ENCODE results near the gene PCGF3.
A peak's percentile ranks its signal among the peaks of the same experiment; 100 is the strongest.
"Not testable (repeated sequence)": the region's sequence is repeated elsewhere in the genome, so short reads cannot be mapped to it uniquely, and the experiment has no call there.

The PCGF3 gene

DNA sequence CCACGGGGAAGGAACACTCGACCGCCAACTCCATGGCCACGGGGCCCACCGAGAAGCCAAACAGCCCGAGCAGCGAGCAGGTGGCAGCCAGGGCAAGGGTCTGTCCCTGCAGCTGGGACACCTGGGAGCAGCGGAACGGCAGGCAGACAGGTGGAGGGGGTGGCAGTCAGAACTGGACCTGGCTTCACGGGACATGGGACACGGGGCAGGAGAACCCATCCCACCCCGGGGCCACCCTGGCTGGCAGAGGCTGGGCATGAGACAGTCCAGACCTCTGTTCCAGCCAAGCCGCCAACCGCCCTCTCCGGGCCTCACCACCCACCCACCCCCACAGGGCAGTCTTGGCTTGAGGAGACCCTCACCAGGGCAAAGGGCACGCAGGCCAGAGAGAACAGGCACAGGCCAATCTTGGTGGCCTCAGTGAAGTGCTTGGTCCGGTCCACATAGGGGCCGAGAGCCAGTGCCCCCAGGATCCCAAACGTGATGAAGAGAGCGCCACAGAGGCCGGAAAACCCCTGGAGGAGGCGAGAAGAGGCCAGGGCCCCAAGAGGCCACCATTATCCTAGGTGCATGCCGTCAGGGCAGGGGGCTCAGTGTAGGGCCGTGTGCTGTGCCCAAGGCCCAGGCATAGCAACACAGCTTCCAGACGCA is 22.3 kb upstream of the PCGF3 start:
- DNase-seq, result no peak

DNA sequence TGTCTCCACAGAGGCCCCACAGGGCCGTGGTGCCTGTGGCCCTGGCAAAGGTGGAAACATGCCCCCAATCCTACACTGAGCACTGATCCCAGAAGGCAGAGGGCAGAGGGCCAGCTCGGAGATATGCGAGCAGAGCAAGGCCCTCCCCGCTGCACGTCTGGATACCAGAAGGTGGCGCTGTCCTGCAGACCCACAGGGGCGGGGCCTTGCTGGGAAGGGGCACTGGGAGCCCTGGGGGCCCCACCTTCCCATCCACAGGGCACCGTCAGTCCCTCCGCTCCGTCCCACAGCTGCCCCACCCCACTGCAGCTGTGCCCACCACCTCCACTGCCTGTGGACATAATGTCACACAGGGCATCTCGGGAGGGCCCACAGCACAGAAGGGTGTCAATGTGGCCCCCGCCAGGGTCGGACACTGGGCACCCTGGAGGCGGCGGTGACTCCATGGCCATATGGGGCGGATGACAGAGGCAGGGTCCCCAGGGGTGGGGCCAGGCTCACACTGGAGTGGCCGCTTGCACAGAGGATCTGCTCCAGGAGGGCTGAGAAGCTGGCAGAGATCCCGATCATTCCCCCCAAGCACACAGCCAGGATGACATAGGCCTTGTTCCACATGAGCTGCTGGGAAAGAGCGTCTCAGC is 21.5 kb upstream of the PCGF3 start:
- peak; percentile 73 for DNase-seq

DNA sequence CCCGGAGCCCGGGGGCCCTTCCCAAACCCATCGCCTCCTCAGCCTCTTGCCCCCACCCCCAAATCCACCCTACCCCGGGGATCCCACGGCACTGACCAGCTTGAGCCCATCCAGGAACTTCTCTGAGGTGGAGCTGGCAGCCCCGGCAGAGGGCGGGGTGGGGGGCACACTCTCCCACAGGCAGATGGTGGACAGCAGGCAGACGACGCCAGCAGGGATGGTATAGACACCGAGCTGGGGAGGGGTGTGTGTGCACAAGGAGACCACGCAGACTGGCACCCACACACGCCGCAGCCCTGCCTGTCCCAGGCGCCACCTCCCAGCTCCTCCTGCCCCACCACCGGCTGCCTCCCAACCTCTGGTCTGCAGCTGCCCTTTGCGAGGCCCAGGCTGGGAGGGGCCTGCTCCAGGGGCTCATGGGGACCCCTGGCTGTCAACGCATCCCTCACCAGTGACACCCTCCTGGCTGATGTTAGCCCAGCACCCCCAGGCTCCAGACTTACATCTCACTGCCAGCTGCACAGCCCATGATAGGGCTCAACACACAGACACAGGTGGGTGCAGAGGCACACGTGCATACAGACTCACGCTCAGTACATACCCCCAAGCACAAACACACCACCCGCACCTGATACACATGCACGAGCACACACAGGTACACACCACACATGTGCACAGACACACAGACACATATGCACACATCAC is 20.9 kb upstream of the PCGF3 start:
- DNase-seq, result no peak

DNA sequence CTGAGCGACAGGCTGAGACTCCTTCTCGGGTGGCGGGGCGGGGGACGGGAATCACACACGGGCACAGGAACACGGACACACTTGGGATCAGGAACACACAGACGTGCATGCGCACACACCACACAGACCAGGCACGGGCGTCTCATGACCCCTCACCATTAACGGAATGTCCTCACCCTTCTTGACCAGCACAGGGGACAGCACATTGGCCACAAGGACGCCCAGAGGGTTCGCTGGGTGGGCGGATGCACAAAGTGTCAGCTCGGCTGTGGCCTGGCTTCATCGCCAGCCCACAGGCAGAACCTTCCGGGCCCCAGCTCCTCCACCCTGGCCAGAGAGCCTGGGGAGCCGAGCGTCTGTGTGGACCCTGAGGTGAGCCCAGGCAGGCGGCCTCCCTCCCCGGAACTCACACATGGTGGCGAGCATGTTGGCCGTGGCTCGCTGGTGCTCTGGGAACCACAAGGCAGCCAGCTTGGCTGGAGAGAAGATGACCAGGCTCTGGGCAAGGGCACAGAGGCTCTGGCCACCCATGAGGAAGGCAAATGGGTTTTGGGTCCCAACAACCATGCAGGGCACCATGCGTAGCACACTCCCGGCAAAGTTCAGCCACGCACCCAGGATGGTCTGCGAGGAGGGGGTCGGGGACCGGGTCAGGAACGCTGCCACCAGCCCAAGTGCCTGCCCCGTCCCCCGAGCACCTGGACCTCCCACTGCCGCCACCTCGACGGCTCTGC is 19.8 kb upstream of the PCGF3 start:
- DNase-seq, result no peak

DNA sequence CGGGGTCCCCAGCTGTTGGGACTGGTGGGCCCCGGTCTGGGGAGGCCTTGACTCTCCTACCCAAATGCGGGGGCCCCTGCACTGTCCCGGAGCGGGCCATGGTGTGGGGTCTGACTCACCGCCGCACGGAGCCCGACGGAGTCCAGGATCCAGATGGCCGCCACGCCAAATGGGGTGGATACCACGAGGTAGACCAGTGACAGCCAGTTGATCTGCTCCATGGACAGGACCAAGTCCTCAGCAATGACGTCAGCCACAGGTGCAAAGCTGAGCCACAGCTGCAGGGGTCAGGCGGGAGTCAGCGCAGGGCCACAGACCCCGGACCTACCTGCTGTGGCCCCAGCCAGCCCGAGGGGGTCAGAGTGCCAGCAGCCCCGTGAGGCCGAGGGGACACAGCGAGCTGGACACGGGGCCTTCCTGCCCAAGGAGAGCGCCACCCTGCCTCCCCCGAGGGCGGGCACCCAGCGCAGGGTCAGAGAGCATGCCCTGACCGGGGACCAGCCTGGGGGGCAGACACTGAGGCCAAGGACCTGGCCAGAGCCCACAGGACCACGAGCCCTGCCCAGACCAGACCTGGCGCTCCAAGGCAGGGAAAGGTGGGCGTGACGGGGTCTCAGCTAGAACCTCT is 19.1 kb upstream of the PCGF3 start:
- no peak for DNase-seq

DNA sequence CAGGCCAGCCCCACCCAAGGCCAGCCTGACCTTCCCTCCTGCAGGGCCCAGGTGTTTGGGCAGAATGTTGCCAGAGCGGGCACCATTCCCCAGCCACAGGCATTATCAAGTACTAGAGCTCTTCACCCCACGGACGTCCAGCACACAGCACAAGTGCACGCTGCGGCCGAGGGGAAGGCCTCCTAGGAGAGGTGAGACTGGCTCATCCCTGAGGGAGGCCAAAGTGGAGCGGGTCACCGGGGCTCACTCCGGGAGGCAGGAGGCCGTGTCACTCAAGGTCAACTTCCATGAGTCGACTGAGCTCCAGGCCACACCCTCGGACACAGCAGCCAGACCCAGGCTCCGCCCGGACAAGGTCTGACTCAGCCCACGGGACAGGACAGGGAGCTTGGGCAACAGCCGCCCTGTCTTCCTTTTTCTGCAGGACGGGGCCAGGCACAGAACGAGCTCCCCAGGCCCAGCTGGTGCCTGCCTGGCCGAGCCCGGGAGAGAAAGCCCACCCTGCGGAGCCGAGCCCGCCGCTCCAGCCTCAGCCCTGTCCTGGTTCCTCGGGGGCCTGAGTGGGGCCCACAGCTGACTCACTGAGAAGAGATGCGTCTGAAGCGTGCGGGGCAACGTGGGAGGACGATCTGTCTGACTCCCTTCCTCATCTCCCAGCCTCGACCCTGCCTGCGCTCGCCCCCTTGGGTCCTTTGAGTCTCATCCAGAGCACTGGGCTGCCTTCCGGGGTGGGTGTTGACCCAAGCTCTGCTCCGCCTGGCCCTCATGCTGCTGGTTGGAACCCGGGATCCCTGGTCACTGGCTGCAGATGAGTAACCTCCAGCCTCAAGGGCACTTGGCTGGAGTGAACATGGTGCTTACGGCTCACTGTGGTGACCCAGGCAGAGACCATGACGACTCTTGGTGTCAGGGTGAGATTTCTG is 18.3 kb upstream of the PCGF3 start:
- DNase-seq, result no peak

DNA sequence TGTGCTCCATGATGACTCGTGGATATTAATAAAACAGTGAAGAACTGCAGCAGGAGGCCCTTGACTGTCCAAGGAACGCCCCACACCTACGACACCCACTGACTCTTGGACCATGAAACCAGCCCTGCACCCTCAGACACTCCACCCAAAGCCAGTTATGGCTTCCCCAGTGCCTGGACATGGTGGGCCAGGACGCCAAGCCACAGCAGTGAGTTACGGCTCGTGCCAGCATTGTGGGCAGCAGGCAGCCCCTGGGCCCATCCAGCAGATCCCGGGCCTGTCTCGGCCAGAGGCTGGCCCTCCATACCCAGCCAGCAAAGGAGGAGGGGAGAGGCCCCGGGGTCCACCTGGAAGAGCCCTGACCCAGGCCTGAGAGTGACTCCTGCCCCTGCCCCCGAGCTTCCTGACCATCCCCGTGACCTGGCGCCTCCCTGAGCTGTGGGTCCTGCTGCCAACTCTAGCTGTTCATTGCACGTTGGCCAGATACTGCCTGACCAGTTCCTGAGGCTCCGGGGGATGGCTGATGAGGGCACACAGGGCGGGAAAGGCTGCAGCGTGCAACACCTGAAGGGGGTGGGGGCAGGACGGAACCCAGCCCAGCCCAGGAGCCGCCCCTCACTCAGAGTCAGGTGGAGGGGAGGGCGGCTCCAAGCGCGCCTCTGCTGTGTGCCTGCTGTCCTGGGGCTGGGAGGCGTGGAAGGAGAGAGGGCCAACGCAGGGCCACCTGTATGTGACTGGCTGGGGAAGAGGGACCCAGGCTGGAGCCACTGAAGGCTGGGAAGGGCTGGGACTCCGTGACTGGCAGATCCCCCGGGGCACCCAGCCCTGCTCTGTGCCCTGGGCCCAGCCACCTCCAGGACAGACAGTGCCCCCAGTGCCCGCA is 17.4 kb upstream of the PCGF3 start:
- DNase-seq, result no peak

DNA sequence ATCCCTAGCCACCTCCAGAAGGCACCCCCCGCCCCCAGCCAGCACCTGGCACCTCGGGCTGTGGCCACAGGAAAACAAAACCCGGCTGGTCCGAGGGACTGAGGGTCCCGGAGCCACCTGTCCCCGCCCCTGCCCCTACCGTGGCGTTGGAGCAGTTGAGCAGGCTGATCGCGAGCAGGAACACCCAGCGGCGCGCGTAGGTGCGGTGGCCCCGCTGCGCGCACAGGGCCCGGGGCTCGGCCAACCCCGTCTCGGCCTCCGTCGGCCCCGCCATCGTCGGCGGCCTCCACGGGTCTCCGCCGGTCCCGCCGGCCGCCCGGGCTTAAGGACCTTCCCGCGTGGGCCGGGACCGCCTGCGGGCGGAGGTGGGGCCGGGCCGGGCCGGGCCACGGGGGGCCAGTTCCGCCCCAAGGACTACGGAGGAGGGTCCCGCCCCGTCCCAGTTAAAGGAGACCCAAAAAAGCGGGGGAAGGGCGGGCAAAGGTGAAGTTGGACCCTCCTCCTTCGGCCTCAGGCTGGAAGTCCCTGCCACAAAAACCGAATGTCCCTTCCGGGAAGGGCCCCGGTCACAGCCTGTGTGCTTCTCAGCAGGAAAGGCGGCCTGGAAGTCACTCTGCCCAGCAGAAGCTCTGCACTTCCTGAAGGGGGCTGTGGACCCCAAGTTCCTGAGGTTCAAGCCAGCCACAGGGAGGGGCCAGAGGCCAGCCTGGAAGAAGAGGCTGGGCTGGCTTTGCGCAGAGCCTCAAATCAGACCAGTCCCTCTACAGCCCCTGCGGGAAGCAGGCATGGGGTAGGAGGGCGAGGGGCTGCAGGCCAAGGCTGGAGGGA is 16.6 kb upstream of the PCGF3 start, which contains the start of gene SLC49A3:
SLC49A3 (minus strand) TSS at position 298 of the 828 bp plus-strand sequence; CDS start at position 274, 24 bp downstream.
- no peak for DNase-seq

DNA sequence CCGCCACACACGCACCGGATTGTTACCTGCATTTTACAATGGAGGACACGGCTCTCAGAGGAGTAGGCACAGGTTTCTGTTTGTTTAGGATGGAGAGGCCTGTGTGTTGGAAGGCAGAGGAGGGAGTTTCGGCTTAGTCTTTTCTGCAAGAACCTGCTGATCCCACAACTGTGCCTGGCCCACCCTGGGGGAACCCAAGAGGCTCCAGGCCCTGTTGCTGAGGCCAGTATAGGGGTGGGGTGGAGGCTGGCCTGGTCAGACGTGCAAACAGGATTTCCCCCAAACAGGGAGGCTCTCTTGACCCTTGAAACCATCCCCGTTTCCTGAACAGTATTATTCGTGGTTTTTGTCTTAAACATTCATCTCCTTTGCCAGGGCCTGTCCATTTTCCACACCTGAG is 15.9 kb upstream of the PCGF3 start:
- no peak for DNase-seq

DNA sequence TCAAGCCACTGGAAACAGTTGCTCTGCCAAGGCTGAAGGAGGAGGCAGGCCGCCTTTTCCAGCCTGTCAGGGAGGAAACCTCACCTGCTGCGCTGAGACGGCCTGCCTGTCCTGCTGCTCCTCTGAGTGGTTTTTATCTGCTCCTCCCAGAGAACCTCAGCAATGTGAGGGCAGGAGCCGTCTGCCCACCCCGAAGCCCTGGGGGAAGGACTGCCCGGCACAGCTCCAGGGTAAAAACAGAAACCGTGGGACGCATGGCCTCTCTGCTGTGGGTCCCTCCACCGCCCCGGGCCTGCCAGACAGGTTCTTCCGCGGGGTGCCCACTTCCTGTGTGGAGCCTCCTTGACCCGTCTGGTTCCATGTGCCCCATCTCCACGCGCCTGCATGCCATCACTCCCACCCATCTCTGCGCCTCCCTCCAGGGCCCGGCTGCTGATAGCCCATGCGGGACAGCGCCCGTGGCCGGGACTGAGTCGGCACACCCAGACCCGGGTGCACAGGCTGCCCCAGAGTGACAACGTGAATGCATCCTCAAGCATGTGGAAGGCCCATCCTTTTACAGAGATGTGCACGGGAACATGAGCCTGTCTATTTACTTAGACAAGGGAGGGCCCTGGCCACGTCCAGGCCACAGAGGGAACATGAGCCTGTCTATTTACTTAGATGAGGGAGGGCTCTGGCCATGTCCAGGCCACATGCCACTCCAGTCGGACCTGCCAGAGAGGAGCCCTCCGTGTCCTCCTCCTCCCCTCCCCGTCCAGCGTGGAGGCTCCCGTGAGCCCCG is 12.7 kb upstream of the PCGF3 start:
- DNase-seq, result no peak

DNA sequence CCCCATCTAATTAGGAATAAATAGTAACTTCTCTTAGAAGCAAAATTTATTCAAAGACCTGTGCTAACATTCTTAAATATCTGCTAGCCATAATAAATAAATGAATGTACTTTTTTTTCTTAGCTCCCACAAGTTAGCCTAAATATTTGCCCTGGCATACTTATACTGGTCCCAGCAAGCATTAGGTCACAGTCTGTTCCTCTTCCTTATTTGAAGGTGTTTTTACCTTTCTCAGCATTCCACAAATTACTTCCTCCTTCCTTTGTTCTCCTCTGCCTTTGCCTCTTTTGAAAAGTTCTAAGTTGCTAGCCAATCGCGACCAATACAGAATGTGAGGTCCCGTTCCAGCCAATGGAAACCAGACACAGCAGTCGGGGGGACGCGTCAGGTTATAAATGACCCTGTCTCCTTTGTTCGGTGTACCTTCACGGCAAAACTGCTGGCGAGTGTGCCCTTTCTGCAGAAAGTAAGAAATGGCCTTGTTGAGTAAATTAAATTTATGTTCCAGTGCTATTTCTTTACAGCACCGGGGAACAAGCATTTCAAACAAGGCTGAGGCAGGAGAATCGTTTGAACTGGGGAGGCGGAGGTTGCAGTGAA is 11.2 kb upstream of the PCGF3 start:
- DNase-seq, result not testable (repeated sequence)

DNA sequence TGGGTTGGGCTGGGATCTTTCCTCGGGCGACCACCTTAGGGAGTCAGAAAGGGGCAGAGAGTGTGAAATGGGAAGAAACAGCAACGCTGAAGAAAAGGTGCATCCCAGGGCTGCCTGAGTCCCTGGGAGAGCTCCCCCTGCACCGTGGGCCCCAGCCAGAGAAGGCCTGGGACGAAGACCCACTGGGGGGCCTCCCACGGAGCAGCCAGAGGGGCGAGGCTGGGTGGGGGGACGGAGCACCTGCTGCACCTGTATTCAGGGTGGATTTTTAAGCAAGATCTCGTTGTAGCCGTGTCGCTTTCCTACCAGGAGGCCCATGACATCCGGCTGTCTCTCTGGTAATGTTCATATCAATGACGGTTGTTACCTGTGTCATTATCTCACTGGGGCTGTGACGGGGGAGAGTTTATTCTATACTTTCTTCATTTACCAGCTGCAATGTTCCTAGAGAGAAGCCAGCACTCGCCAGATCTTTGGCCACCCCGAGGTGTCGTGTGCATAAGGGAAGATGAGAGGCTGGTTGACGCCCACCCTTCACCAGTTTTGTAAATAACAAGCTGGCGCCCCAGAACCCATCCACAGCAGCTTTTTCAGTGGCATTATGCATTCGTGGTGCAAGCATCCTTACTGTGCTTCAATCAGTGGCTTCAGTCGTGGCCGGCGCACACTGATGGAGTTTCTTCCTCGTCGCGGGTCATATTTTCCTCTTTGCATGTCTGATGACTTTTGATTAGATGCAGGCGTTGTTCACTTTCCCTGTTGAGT is 5.6 kb upstream of the PCGF3 start:
- DNase-seq, result no peak

DNA sequence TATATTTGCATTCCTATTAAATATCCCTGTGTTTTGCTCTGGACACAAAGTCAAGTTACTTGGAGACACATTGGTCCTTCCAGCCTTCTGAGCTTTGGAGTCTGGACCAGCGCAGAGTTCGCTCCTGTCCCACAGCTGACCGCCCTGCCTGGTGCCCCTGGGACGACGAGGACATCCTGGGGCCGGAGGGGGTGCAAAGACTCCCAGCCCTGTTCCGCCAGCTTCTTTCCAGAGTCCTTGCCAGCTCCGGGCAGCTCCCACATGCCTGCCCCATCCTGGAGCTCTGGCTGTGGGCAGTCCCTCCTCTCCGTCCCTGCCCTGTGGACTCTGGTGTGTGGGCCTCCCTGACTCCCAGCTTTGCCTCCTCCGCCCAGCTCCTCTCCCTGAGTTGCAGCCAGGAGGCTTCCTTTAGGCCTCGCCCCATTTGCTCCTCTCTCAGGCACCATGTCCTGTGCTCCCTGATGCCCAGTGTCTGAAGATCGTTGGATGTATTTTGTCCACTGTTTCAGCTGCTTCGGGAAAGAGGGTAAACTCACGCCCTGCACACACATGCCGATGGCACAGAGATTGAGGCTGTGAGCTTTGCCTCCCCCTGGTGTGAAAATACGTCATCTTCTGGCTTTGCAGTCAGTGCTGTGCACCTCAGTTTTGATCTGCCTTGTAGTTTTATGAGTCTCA is 4.9 kb upstream of the PCGF3 start:
- no peak for DNase-seq

DNA sequence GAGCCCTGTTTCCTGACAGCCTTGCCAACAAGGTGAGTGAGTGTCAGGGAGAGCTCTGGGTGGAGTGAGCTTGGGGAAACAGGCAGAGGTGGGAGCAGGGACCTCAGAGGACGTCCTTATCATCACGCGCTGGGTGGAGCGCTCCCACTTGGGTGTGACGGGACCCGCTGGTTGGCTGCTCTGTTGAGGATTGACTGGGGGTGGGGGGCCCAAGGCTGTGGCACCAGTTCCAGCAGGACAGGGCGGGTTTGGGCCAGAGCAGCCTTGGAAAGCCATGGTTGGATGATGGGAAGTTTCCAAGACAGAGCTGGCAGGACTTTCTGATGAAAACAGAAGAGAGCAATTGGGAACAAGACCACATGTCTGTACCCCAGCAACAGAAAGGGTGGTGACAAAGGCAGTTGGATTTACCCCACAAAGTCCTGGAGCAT is 3.0 kb upstream of the PCGF3 start:
- no peak for DNase-seq

DNA sequence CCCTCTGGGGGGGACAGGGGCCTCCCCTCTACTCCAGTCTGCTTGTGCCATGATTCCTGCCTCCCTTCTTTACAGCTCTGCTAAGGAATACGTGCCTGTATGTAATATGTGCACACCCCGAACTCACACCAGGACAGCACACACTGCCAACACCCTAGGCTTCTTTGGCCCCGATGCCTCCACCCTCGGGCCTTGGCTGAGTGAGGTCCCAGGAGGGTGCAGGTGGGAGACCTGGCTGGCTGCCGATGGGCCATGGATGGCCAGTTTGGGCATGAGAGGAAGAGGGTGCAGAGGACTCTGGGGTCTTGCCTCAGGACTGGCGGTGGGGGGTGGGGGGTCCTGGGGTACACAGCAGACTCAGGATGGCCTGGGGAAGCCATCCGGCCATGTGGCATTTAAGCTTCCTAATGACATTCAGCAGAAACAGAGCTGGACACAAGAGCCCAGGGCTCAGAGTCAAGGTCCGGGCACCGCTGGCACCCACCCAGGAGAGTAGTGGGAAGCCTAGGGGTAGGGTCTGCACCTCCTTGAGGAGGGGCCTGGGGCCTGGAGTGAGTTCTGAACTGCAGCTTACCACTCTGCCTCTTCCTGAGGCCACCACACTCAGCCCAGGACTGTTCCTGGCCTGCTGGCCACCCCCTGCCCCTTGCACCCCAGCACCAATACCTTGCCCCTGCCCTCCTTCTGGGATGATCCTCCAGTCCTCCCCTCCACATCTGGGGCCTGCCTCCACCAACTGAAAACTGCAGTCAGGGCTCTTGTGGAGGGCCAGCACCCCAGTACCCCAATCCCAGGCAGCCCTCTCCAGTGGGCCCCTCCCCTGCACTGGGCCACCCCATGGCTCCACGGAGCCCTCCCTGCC is 2.1 kb upstream of the PCGF3 start:
- no peak for DNase-seq
